ENCODE results near the gene CARD19.

The CARD19 gene

DNA sequence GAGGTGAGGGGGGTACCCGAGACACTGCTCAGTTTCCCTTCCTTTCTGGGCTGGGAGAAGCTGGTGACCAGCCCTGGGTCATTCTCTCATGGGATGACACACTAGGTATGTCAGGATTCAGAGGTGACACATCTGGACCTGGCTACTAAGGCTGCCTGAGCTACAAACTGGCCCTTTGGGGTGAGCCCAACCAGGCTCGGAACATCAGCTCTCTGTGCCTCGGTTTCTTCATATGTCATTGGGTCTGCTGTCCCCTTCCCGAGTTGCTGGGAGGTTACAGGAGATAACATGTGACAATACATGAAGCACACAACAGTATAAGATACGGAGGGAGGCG is 11.8 kb downstream of the CARD19 start:
- DNase-seq, result peak; percentile 14

- DNase-seq, result peak; percentile 20
These were observed 12.4 kb downstream of the CARD19 start for GRCh38 chr9:93108291-93109041.

DNA sequence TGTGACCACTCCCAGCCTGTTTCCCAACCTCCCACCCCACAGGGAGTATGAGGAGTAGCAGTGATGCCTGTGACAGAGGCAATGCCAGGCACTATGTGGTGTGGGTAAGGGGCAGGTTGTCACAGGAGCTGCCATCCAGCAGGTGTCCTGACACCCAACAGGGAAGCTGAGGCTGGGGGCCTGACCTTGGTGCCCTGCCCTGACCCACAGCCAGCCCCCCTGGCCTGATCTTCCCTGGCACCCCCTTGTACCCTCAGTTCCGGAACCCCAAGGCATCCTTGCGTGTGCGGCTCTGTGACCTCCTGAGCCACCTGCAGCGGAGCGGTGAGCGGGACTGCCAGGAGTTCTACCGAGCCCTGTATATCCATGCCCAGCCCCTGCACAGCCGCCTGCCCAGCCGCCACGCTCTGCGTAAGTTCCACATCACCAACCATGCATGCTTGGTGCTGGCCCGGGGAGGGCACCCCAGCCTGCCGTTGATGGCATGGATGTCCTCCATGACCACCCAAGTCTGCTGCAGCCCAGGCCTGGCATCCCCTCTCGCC is 14.4 kb downstream of the CARD19 start:
- DNase-seq, result no peak

GRCh38 chr9:93111001-93111370 is 15.0 kb downstream of the CARD19 start:
- no peak for DNase-seq

GRCh38 chr9:93111371-93112115 is 15.5 kb downstream of the CARD19 start:
- peak; percentile 69 for DNase-seq

GRCh38 chr9:93112116-93112863 is 16.3 kb downstream of the CARD19 start:
- DNase-seq, result peak; percentile 42

GRCh38 chr9:93112864-93113389 is 16.9 kb downstream of the CARD19 start:
- DNase-seq, result no peak

DNA sequence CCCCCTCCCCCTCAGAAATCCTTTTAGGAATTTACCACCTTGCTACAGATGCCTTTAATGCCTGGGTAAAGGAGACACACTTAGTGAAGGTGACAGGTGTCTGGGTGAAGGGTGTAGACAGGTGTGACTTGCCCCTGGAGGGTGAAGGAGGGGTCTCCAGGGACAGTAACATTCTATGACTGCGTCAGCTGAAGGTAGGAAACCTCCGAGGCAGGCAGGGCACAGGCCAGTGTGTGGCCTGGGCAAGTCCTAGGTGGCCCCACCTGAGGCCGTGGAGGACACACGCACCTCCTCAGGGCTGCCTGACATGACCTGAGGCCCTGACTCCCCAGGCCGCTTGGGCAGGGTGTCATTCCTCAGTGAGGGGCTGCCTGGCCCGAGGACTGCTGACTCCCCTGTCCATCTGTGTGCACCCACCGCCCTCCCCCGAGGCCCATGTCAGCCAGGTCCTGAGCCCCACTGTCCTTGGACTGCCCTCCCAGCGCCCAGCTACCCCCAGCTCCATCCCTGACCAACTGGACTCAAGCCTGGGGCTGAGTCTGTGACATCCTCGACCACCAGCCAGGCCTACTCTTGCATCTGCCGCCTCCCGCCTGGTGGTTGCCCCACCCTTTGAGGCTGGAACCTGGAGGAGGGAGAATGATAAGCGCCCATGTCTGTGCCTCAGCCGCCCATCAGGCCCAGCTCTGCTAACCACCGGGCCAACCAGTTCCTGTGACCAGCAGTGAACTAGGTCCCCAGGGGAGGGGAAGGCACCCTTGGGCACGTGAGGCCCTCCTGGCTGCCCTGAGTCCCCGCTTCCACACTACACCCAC is 18.4 kb downstream of the CARD19 start:
- peak; percentile 20 for DNase-seq

- DNase-seq, result no peak
These were observed 18.9 kb downstream of the CARD19 start for GRCh38 chr9:93114984-93115335.

DNA sequence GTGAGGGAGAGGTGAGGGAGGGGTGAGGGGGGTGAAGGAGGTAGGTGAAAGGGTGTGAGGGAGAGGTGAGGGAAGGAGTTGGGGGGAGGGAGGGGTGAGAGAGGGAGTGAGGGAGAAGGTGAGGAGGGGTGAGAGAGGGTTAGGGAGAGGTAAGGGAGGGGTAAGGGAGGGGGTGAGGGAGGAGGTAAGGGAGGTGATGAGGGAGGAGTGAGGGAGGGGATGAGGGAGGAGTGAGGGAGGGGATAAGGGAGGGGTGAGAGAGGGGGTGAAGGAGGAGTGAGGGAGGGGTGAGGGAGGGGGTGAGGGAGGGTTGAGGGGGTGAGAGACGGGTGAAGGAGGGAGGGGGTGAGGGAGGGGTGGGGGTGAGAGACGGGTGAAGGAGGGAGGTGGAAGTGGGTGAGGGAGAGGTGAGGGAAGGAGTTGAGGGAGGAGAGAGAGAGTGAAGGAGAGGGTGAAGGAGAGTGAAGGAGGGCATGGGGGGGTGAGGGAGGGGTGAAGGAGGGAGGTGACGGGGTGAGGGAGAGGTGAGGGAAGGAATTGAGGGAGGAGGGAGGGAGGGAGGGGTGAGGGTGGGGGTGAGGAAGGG is 19.6 kb downstream of the CARD19 start:
- DNase-seq, result no peak

GRCh38 chr9:93116072-93116961 is 20.3 kb downstream of the CARD19 start:
- DNase-seq, result peak; percentile 84

DNA sequence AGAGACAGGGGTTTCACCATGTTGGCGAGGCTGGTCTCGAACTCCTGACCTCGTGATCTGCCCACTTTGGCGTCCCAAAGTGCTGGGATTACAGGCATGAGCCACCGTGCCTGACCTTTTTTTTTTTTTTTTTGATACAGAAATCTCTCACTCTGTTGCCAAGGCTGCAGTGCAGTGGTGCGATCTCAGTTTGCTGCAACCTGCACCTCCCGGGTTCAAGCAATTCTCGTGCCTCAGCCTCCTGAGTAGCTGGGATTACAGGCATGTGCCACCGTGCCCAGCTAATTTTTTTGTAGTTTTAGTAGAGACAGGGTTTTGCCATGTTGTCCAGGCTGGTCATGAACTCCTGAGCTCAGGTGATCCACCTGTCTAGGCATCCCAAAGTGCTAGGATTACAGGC is 21.5 kb downstream of the CARD19 start:
- DNase-seq, result peak; percentile 14

DNA sequence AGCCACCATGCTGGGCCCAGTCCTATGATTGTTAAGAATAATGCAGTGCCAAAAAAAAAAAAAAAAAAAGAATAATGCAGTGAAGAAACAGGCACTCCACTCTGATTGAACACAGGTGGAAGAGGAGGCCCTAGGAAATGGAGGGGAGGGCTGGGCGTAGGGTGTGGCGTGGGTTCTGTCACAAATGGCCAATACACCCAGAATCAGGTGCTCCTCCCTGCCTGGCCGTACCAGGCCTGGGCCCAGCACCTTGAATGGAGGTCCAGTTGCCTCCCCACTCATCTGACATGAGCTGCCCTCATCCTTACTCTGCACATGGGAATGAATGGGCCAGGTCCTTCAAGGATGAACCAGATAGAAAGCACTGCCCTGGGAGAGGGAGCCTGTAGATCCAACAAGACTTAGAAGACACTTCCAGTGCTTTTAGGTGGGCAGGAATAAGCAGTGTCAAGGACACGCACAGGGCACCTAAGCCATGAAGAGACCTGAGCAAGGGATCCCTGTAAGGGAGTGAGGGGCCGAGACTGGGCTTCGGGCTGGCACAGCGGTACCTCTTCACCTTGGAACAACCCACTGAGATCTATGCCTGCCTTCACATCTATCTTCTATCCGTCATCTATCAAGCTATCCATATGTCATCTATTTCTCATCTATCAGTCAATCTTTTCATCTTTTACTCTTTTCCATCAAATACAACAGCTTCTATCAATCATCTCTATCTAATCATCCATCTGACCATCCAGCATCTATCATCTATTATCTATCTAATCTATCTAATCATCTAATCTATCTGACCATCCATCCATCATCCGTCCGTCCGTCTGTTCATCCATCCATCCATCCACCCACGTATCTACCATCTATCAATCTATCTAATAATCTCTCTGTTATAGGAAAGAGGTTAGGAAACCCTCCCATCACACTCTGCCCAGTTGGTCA is 22.2 kb downstream of the CARD19 start:
- peak; percentile 17 for DNase-seq

- peak; percentile 20 for DNase-seq
These were observed 23.1 kb downstream of the CARD19 start for GRCh38 chr9:93118863-93119702.

DNA sequence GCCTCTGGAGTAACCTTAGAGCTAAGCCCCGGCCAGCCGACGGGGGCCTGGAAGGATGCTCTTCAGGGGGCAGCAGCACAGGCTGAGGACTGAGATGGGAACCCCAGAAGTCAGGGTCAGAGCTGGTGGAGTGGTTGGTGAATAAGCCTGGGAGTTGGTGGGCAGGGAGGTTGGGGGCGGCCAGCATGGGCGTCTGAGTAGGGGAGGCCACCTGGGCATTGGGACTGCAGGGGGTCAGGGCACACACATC is 23.6 kb downstream of the CARD19 start:
- DNase-seq, result no peak

DNA sequence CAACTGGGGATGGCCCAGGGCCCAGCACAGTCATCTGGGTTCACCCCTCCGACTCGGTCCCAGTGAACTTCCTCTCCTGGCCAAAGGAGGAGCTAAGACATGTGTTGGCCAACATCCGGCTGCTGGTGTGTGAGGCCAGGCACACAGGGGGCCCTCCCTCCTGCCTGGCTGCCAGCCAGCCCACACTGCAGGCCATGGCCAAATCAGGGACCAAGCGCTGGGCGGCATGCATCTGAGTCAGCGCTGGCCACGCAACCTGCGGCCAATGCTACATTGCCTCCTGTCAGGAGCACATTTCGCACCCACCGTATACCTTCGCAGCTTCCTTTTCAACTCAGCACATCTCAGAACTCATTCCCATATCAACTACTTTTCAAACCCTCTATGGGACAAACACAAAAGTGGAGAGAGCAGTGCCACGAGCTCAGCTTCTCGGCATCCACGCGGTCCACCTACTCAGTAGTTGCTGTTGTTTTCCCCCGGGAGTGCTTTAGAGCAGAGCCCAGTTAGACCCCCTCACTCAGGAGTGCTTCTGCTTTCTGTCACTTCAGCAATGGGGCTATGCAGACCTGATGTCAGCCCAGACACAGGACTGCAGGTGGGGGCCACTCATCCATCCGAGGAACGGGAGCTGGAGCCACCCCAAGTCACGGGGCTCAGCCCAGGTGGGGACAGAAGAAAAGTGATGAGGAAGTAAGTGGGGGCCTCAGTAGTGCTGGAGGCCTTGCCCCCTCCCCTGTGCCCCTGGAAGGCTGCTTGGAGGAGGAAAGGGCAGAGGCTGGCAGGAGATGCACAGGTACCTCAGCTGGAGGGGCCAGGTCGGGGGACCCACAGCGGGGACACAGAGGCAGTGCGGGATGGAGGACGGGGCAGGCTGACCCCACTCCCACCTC is 24.2 kb downstream of the CARD19 start:
- DNase-seq, result peak; percentile 88

GRCh38 chr9:93120846-93121315 is 24.9 kb downstream of the CARD19 start:
- DNase-seq, result peak; percentile 16
